HL-60/S4 treated with retinoic acid at 250 ng/mL for 4 days and 3 days (cell line): ENCODE results near the gene CD72.
"Not testable (repeated sequence)": the region's sequence is repeated elsewhere in the genome, so short reads cannot be mapped to it uniquely, and the experiment has no call there.

Experiments used
- in situ Hi-C: fragments of 300-500 bp; cut with MboI; formaldehyde crosslinking; loops from 2 replicates; pipeline ENCODE4 v1.7.0; 2022; ENCODE audit warnings: low sequenced_read_pairs

CD72 gene

GRCh38 chr9:35618854-35619799 is 914 bp upstream of the CD72 start:
- in situ Hi-C loops, result no loop called here

- in situ Hi-C loops, result no loop called here
Measured at GRCh38 chr9:35617548-35617947, 665 bp downstream of the CD72 start.

- in situ Hi-C loops, result no loop called here
Measured at GRCh38 chr9:35616681-35617459, 1.3 kb downstream of the CD72 start.

GRCh38 chr9:35615981-35616680 is 2.1 kb downstream of the CD72 start:
- in situ Hi-C loops, result no loop called here

- in situ Hi-C loops, result no loop called here
Measured at GRCh38 chr9:35612843-35613242, 5.4 kb downstream of the CD72 start.

GRCh38 chr9:35612066-35612465 is 6.1 kb downstream of the CD72 start:
- in situ Hi-C loops, result not testable (repeated sequence)

- in situ Hi-C loops, result no loop called here
Measured at GRCh38 chr9:35611230-35611797, 6.9 kb downstream of the CD72 start.

- in situ Hi-C loops, result no loop called here
Measured at GRCh38 chr9:35609820-35610163, 8.4 kb downstream of the CD72 start.

- in situ Hi-C loops, result no loop called here
Measured at GRCh38 chr9:35609001-35609819, 9.0 kb downstream of the CD72 start.

GRCh38 chr9:35608221-35608620 is 10.0 kb downstream of the CD72 start:
- in situ Hi-C loops, result no loop called here

- in situ Hi-C loops, result no loop called here
Measured at GRCh38 chr9:35606726-35607125, 11.5 kb downstream of the CD72 start.

GRCh38 chr9:35606138-35606504 is 12.1 kb downstream of the CD72 start:
- in situ Hi-C loops, result no loop called here

- in situ Hi-C loops, result no loop called here
Measured at GRCh38 chr9:35605351-35606137, 12.7 kb downstream of the CD72 start.

GRCh38 chr9:35604578-35605350 is 13.4 kb downstream of the CD72 start, which contains the start of gene TESK1:
TSS of gene TESK1 (plus strand) at chr9:35605262. CDS start at chr9:35605620, 358 bp downstream.
- in situ Hi-C loops, result no loop called here

- in situ Hi-C loops, result no loop called here
Measured at GRCh38 chr9:35603986-35604577, 14.1 kb downstream of the CD72 start.

GRCh38 chr9:35603506-35603985 is 14.7 kb downstream of the CD72 start:
- in situ Hi-C loops, result no loop called here

GRCh38 chr9:35599763-35600604 is 18.2 kb downstream of the CD72 start:
- in situ Hi-C loops, result no loop called here
